Stimulated activated CD8-positive, alpha-beta memory T cell treated with anti-CD3 and anti-CD28 coated beads, Interleukin-4, amount 100 ng/mL, for 4 hours (primary cell): ENCODE results near the gene ZNF683.
A peak's percentile ranks its signal among the peaks of the same experiment; 100 is the strongest.

Experiments
- DNase-seq, 2 donors: peaks; one replicate each; pipeline ENCODE4 v3.0.0-alpha.2; 2020; ENCODE audit warnings: low read depth in 2 of 2, low spot score in 1 of 2

The ZNF683 gene

DNA sequence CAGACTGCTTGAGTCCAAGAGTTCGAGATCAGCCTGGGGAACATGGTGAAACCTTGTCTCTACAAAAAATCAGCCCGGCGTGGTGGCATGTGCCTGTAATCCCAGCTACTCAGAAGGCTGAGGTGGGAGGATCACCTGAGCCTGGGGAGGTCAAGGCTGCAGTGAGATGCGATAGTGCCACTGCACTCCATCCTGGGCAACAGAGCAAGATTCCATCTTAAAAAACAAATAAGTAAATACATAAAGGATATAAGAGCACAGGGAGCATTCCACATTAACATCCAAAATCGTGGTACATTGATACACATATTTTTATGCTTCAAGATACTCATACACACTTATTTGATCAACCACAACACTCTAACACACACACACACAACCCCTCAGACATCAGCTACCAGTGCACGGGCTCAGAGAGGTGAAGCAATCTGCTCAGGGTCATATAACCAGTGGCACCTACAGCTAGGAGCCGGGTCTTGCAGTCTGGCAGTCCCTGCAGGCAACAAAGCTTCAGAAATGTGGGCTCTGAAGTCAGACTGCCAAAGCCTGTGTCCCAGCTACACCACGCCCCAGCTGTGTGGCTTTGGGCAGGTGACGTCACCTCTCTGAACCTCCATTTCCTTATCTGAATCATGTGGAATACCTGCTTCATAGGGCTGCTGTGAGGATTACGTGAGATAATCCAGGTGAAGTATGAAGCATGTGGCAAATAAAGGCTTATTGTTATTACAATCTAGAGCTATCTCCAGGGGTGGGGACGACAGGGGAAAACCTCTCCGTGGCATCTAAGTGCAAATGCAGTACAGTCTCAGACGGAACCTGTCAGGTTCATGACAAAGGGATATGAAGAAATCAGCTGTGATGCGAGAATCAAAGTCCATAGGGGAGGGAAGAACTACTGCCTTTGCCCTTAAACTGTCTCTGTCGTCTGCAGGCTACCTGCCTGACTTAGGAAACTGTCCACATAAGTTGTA lies 13.9 kb downstream of the ZNF683 start:
- DNase-seq, result peak; percentile 43 to 52

DNA sequence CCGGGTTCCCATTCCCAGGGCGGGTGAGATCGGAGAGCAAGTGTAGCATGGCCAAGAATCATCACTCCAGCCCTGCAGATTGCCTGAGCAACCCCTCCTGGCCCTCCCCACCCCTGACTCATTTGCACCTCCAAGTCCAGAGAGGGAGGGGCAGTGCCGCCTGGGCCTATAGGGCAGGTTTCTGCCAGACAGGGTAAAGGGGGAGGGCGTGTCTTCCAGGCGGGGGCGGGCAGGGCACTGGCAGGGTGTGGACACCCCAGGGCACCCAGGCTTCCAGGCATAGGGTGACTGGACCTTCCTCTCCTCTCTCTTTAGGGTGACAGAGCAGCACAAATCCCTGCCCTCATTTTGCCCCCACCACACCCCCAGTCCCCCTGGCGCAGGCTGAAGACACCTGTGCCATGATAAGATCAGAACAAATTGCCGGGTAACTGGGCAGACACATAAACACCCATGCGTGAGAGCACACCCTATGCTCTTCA lies 15.4 kb downstream of the ZNF683 start:
- no peak for DNase-seq

DNA sequence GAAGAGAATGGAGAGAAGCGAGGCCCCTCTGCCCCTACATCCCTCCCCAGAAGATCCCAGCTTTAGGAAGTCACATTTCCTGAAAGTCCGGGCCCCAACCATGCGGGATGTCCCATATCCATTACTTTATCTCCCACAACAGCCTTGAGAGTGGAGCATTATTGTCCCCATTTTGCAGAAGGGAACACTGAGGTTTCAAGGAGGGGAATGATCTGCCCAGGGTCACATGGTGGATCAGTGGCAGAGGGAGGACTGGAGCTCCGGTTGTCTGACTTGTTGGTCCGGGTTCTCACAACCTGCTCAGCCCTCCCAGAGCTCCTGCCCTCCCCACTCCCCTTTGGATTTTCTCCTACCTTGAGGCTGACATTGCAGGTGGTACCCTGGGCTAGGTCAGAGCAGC lies 16.4 kb downstream of the ZNF683 start:
- no peak for DNase-seq

DNA sequence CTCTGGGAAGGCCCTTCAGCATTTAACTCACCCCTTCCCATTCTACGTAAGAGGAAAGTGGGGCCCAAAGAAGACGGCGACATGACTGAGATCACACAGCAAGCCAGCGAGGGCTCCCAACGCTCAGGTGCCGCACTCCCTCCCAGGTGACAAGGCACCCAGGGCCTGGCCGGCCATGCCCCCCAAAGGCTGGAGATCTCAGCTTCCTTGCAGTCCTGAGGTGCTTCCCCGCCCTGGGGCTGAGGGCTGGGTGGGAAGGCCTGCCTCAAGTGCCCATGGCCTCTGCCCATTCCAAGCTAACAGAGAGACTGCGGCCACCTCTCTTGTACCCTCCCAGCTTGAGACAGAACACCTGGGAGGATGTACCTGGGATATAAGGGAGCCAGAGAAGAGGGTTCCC lies 17.6 kb downstream of the ZNF683 start:
- no peak for DNase-seq

DNA sequence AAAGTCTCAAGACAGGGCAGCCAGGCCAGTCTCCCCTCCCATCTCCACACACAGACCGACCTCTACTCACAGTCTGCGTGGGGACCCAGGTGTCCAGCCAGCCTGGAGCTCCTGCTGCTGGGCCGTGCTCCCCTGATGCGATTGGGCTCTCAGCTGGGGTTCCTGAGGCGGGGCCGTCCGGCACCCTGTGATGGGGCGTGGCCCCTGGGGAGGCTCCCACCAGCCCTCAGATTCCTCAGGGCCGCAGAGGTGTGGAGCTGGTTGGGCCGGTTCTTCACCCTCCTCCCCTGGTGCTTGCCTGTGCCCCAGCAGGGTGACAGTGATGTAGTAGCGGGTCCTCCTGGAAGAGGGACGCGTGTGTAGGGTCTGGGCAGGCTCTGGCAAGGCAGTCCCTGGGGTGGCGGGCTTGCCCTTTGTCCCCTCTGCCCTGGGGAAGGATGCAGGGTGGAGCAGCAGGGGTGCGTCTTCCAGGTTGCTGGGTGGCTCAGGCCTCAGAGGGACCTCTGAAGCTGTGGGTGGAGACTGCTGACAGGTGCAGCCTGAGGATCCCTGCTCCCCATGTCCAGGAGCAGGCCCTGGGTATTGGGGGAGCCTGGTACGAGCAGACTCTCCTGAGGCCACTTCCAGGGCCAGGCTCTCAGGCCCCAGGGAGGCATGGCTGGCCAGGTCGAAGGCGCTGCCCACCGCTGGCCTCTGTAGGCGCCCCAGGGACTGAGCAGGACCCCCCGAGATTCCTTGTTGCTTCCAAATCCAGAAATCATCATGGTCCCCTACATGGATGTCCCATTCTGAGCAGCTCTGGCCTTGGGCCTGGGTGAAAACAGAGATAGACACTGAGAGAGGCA lies 18.4 kb downstream of the ZNF683 start, which contains the start of gene CRYBG2:
TSS of gene CRYBG2 (minus strand) at position 155 of the 845 bp plus-strand sequence. CDS start 7,473 bp downstream, outside the sequence.
- no peak for DNase-seq

DNA sequence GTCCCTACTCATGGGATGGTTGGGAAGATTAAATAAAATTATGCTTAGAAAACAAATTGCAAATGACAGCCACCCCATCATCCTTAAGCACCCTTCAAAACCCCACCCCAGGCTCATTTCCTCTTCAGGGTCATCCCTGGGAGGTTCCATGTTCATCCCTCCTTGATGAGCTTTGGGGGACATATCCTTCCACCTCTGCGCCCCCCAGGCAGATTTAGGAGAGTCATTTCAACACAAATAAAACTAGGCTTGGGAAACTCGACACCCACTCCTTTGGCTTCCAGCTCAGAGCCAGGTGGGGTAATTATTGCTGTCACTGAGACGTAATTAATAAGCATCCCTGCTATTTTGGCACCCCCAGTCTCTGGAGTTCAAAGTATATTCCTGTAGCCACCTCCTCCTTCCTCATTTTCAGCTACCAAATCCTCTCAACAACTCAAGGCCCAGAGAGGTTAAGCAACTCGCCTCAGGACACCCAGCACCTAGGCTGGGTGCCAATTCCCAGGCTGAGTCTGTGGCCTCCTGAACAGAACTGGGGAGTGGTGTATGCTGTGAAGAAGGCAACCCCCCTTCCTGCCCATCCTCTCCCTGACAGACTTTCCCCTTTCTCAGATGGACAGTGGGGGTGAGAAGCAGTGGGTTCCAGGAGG lies 19.2 kb downstream of the ZNF683 start:
- no peak for DNase-seq

DNA sequence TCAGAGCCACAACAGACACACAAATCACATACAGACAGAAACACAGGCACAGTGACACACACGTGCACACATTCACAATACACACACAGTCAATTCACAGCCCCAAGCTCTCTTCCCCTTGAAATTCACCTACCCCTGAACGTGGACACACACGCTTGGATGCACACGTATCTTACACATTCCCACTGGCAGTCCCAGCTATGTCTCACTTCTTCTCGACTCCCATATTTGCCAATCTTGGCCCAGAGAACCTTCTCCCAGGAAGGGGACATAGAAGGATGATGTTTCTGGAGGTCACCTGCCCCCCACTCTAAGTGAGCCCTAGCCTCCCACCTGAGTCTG lies 20.2 kb downstream of the ZNF683 start:
- no peak for DNase-seq

DNA sequence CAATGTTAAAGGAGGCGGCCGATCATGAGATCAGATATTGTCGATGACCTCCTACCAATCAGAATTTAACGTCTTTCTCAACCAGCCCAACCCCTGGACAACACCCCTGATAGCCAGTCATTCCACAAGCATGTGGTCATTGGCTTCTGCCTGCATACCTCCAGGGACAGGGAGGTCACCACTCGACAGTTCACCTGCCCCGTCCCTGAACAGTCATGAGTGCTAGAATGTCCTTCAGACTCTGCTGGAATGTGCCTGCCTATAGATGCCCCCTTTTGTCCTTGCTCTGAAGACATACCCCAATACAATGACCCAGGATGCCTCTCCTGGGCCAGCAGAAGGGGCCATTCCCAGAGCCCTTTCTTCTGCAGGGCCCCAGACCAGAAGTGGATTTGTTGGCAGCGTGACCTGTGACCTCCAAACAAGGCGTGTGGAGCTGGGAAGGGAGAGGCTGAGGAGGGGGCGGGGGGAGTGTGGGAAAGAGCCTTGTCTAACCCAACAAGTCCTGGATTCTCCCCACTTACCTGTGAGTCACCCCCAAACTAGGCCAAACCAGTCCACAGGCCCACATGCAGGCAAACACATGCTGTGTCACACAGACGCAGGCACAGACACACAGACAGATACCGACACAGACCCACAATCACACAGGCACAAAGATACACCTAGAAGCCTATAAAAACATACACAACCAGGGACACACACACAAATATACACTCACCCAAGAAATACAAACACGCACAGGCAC lies 20.8 kb downstream of the ZNF683 start:
- no peak for DNase-seq

DNA sequence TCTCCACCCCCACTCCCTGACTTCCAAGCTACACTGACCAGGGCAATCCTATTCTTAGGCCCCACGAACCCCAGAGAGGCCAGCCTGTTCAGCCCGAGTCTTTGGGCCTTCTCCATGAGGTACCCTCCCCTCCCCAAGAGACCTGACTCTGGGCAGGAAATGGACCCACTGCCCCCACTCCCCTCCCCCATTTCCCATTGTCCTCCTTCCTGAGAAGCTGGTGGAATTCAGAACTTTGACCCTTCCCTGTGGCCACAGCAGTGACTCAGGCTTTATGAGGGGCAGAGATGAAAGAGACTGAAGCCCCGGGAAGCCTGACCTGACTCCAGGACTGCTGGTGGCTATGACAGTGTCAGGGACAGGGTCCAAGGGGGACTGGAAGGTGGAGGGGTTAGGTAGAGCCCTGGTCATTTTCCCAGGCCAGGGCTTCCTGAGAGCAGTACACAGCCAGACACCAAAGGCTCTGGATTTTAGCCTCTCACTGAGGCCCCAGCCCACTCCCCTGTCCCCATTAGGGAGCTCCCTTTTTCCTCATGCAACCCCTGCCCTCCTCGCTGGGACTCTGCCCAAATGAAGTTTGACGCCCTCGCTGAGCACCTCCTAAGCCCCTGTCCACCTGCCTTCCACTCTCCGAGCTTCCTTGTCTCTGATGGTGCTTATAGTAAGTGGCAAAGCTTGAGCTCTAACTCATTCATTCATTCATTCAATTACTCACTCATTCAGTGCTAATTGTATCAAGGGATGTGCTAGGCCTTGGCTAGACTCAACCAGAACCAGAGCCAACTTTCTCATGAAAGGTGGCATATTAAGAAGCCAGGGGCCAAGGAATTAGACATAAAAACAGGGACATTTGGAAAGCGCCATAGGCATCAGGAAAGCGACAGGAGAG lies 21.6 kb downstream of the ZNF683 start:
- no peak for DNase-seq

DNA sequence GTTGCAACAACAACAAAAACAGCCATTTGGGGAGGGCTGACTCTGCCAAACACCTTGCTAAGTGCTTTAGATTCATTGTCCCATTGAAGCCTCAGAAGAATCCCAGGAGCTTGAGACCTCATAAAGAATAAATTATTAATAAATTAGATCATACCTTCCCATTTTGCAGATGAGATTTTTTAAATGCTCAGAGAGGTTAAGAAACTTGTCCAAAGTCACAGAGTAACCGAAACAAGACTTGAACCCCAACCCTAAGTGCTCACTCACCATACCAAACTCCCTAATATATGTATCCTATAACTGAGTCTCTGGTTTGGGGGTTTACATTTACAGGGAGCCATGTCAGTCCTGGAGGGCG lies 22.2 kb downstream of the ZNF683 start:
- DNase-seq, result no peak

DNA sequence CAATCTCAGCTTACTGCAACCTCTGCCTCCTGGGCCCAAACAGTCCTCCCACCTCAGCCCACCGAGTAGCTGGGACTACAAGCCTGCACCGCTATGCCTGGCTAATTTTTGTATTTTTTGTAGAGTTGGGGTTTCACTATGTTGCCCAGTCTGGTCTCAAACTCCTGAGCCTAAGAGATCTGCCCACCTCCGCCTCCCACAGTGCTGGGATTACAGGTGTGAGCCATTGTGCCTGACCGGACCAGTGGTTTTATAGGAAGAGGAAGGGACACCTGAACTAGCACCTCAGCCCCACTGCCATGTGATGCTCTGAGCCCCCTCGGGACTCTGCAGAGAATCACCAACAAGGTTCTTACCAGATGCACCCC lies 22.7 kb downstream of the ZNF683 start:
- no peak for DNase-seq

DNA sequence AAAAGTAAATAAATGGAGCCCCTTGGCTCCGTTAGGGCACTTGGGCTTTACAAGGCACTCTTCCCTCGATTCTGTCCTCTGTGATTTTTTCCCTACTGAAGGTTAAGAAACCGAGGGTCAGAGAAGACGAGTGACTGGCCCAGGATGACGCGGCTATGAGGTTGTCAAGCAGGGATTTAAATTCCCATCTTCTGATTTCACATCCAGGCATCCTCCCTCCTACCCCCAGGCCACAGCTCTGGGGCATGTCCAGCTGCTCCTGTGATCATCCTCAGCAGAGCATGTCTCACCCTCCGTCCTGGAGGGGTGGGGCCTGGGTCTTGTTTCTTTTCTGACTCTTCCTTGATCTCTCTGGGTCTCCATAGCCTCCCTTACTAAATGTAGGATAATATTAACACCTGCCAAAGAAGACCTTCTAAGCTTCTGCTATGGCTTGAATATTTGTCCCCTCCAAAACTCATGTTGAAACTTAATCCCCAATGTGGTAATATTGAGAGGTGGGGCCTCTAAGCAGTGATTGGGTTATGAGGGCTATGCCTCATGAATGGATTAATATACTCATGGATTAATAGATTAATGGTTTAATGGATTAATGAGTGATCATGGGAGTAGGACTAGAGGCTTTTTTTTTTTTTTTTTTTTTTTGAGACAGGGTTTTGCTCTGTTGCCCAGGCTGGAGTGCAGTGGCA lies 23.2 kb downstream of the ZNF683 start:
- no peak for DNase-seq

DNA sequence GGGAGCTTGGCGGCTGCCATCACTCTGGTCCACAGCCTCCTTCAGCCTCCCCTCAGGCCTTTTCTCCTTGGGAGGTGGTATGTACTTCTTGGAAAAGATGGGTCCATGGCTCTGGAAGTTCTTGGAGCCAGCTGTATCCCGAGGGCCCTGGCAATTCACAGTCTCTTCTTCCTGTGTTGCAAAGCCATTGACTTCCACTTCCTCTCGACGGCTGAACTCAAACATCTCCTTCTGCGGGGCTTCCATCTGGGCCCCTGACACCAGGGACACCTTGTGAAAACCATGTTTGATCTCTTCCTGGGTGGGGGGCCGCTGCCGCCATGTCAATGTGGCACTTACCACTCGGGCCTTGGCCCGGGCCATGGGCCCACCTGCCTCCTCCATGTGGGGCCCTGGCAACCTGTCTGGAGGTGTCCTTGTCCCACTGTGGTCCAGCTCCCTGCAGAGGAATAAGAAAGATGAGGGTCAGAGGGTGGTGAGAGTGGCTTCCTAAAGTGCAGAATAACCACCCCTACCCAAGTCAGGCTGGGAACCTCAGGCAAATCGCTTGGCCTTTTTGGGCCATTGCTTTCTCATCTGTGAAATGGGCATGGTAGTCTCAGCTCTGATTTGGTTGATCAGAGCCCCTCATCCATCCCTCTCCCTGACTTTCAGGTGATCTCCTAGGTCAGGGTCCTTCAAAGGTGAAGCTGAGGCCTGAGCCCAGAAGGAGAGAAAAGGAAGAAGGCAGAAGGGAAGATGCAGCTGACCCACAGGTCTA lies 26.1 kb downstream of the ZNF683 start:
- no peak for DNase-seq

DNA sequence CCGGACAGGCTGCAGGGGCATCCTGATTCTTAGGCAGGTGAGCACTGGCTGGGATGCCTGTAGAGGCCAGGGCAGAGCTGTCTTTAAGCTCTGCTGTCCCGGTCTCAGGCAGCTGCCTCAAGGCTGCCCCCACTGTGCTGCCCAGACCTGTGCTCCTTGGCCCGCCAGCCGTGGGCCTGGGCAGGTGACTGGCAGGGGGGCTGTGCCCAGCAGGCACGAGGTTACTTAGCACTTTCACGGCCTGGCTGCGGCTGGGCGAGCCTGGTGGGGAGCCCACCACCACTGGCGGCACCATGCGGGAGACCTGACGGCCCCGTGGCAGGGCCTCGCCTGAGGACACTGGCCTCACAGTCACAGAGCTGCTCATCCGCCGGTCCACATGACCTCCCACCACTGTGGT lies 26.8 kb downstream of the ZNF683 start:
- DNase-seq, result no peak

DNA sequence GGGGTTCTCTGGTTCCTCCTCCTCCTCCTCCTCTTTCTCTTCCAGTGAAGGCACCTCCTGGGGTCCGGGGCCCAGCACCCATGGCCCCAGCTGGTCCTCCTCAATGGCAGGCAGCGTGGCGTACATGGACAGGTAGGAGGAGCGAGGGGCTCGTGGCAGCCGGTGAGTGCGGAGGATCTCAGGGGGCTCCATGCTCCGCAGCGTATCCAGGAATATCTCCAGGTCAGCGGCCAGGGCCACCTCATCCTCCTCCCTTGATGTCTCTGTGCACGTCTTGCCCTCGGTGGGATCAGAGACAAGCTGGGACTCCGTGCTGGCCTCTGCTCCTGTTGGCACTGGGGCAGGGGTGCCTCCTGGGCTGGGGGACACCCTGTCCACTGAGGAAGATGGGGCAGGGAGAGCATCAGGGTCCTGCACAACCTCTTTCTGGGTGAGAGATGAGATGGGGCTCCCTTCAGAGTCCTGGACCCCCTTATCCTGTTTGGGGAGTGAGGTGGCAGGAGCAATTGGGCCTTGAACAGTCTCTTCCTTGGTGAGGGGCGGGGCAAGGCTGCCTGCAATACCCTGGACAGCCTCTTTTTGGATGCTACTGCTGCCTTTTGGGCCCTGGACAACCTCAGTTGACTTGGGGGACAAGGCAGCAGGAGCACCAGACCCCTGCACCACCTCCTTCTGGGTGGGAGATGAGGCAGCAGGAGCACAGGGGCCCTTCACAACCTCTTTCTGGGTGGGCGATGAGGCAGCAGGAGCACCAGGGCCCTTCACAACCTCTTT lies 28.2 kb downstream of the ZNF683 start:
- no peak for DNase-seq

DNA sequence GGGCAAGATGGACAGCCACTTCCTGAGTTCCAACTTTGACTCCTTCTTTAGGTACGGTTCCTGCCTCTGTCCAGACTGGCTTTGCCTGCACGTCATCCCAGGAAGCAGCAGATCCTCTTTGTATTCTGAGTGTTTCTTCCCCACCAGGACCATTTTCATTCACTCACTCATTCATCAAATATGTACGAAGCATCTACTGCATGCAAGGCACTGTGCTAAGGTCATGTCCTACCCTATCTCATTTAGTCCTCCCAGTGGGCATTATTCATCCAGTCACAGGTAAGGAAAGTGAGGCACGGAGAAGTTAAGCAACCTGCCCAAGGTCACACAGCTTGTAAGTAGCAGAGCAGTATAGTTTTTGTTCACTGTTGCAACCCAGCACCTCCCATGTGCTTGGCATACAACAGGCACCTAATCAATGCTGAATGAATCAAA lies 32.5 kb downstream of the ZNF683 start:
- no peak for DNase-seq

DNA sequence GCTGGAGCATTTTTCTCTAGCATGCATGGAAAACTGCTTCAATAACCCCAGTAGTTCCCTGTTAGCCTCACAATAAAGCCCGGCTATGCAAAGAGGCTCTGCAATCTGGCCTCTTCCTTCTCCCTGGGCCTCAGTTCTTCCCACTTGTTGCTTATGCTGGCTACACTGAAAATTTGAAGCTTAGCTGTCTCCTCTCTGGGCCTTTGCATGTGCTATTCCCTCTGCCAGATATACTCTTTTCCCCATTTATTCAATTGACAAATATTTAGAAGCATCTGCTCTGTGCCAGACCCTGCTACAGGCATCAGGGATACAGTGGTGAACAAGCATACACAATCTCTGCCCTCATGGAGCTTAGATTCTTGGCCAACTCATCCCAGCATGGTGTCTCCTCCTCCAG lies 33.9 kb downstream of the ZNF683 start:
- DNase-seq, result no peak

DNA sequence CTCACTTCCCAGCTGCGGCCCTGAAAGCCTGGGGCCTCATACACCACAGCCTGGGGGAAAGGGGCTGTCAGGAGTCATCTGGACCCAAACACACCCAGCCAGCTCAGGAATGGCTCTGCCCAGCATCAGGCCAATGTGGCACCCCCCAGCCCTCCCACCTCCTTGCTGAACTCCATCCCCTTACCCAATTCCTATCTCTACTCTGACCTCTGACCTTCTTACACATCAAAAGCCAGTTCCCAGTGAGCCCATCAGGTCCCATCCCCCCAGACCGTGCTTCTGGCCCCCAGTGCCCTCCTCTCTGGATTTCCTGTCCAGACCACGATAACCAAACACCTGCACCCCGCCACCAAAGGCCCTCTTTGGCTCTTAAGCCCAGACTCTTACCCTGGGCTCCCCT lies 34.9 kb downstream of the ZNF683 start:
- DNase-seq, result no peak
